Stomach (tissue), 19 donors: ENCODE data around the gene TMX2. TPM values are rescaled to one million over a fixed set of nuclear protein-coding genes. Genes with fewer than 3 reads are reported as not detected.

Experiments
- DNase-seq, 2 donors: peaks; one replicate each; pipeline versions ENCODE4 v3.0.0 to v3.0.0-alpha.2; 2013 to 2019
- H3K27ac ChIP-seq, 5 donors: fragments of 200-600 bp in 4 of 5; sonication (generic) in 4 of 5; one replicate each; pipeline ENCODE4 v1.5.1; 2013 to 2019; ENCODE audit warnings: mild to moderate bottlenecking in 1 of 5, moderate library complexity in 1 of 5
- H3K27me3 ChIP-seq, 3 donors: fragments of 200-600 bp; sonication (generic); one replicate each; pipeline ENCODE4 v1.5.1; 2017 to 2019; ENCODE audit warnings: mixed run types in 1 of 3
- H3K36me3 ChIP-seq, 4 donors: fragments of 200-600 bp; sonication (generic); 1 replicate in 3 of 4; 2 replicates in 1 of 4; pipeline ENCODE4 v1.5.1; 2016 to 2019
- H3K4me1 ChIP-seq, 4 donors: fragments of 200-600 bp; sonication (generic); one replicate each; pipeline ENCODE4 v1.5.1; 2016 to 2019
- H3K4me3 ChIP-seq, 4 donors: fragments of 200-600 bp; sonication (generic) in 3 of 4; one replicate each; pipeline ENCODE4 v1.5.1; 2016 to 2019; ENCODE audit warnings: mild to moderate bottlenecking in 1 of 4
- H3K9me3 ChIP-seq, 4 donors: fragments of 200-600 bp; sonication (generic); one replicate each; pipeline ENCODE4 v1.5.1; 2016 to 2019
- CTCF ChIP-seq, 7 experiments: fragments of 450-650 bp in 4 of 7; fragments of 200-600 bp in 3 of 7; sonication (generic) in 3 of 7; IDR thresholded peaks; one replicate each; pipeline ENCODE4 v1.5.1; 2016 to 2019; ENCODE audit warnings: antibody characterized with exemption in 7 of 7, control low read depth in 2 of 7, mild to moderate bottlenecking in 1 of 7
- EP300 ChIP-seq: sonication (generic); formaldehyde crosslinking; IDR thresholded peaks from one replicate; pipeline ENCODE4 v1.6.1; 2017; ENCODE audit warnings: antibody characterized with exemption
- POLR2A ChIP-seq, 4 donors: fragments of 450-650 bp; IDR thresholded peaks; one replicate each; pipeline ENCODE4 v1.6.1; 2016; ENCODE audit warnings: antibody characterized with exemption in 4 of 4, control low read depth in 2 of 4, mild to moderate bottlenecking in 1 of 4, moderate library complexity in 1 of 4
- POLR2AphosphoS5 ChIP-seq, 3 donors: sonication (generic); formaldehyde crosslinking; IDR thresholded peaks; one replicate each; pipeline ENCODE4 v1.6.1; 2016; ENCODE audit warnings: antibody characterized with exemption in 3 of 3
- WGBS, 5 donors: extraction: QIAGEN DNeasy Blood & Tissue Kit in 3 of 5; methylation state at CpG; one replicate each; pipeline versions ENCODE4 v1.1.5 to v1.1.7; 2013 to 2018; 5-methylcytosine and 5-hydroxymethylcytosine counted together
- intact Hi-C: fragments of 100-400 bp; cut with DNase I; formaldehyde crosslinking; loops from one replicate; pipeline ENCODE4 v1.15.1; 2023; ENCODE audit warnings: low total_unique reads
- long read RNA-seq, 10 donors: transcript quantifications; one replicate each; lab custom pipeline, GENCODE V29; 2026
- polyA plus RNA-seq, 3 donors: library from polyadenylated mRNA; stranded (reverse); fragments of 200-250 nt; gene quantifications; one replicate each; pipeline ENCODE4 v1.2.3, GENCODE V29; 2013
- total RNA-seq, 5 donors: library from RNA; depleted of rRNA; stranded (reverse); fragments of >200 nt; gene quantifications; one replicate each; pipeline versions ENCODE4 v1.1.0 to v1.2.3, GENCODE V29; 2014 to 2016
- donor health status: healthy with polysubstance abuse.
- donor health status: Bipolar disorder and iron deficiency.
- donor health status: healthy.

The TMX2 gene
- total RNA-seq = 10 to 100 TPM; 20.1 to 72.3 (median 38.1) TPM
- polyA plus RNA-seq = 10 to 100 TPM; 34.5 to 57.6 (median 35.2) TPM
- long read RNA-seq, donor 1, transcript TMX2-201 (8 exons, 1,631 nt) = major isoform, 9 of 12 reads
- long read RNA-seq, donor 1, partial matches to known transcripts = 0 of 12 reads
- long read RNA-seq, donor 1, other reads (novel, unspliced or antisense) = 0 of 12 reads
- long read RNA-seq, donor 2, transcript TMX2-201 (8 exons, 1,631 nt) = major isoform, 9 of 11 reads
- long read RNA-seq, donor 2, partial matches to known transcripts = 0 of 11 reads
- long read RNA-seq, donor 2, other reads (novel, unspliced or antisense) = 0 of 11 reads
- long read RNA-seq, donor 3, transcript TMX2-201 (8 exons, 1,631 nt) = major isoform, 6 of 9 reads
- long read RNA-seq, donor 3, partial matches to known transcripts = 0 of 9 reads
- long read RNA-seq, donor 3, other reads (novel, unspliced or antisense) = 0 of 9 reads
- long read RNA-seq, donor 4, partial matches to known transcripts = 0 of 2 reads
- long read RNA-seq, donor 4, other reads (novel, unspliced or antisense) = 0 of 2 reads
- long read RNA-seq, donor 5, transcript TMX2-201 (8 exons, 1,631 nt) = major isoform, 11 of 13 reads
- long read RNA-seq, donor 5, partial matches to known transcripts = 0 of 13 reads
- long read RNA-seq, donor 5, other reads (novel, unspliced or antisense) = 0 of 13 reads
- long read RNA-seq, donor 6, transcript TMX2-202 (7 exons, 1,521 nt) = minor isoform, 5 of 134 reads
- long read RNA-seq, donor 6, transcript TMX2-201 (8 exons, 1,631 nt) = major isoform, 35 of 134 reads
- long read RNA-seq, donor 6, partial matches to known transcripts = 90 of 134 reads
- long read RNA-seq, donor 6, other reads (novel, unspliced or antisense) = 0 of 134 reads
- long read RNA-seq, donor 7, transcript TMX2-201 (8 exons, 1,631 nt) = major isoform, 9 of 17 reads
- long read RNA-seq, donor 7, partial matches to known transcripts = 0 of 17 reads
- long read RNA-seq, donor 7, other reads (novel, unspliced or antisense) = 0 of 17 reads
- long read RNA-seq, donor 8, transcript TMX2-201 (8 exons, 1,631 nt) = major isoform, 9 of 28 reads
- long read RNA-seq, donor 8, partial matches to known transcripts = 13 of 28 reads
- long read RNA-seq, donor 8, other reads (novel, unspliced or antisense) = 0 of 28 reads
- long read RNA-seq, donor 9, transcript TMX2-201 (8 exons, 1,631 nt) = major isoform, 7 of 14 reads
- long read RNA-seq, donor 9, partial matches to known transcripts = 0 of 14 reads
- long read RNA-seq, donor 9, other reads (novel, unspliced or antisense) = 0 of 14 reads
- long read RNA-seq, donor 10, transcript TMX2-201 (8 exons, 1,631 nt) = major isoform, 7 of 11 reads
- long read RNA-seq, donor 10, partial matches to known transcripts = 0 of 11 reads
- long read RNA-seq, donor 10, other reads (novel, unspliced or antisense) = 0 of 11 reads

GRCh38 chr11:57712256-57713150, at the start of gene TMX2:
Gene TMX2, plus strand, starts transcription at chr11:57712593. Its CDS starts 26 bp downstream, at chr11:57712619.
- intact Hi-C loops = no loop called here
- Histone ChIP-seq H3K27me3 (no peaks in the 10 kb centered on the region), H3K4me3 (peak within 1 kb of the TSS; percentile 90 to 100 (median 97)), H3K9me3 (no peaks in the 10 kb centered on the region), H3K4me1 (peaks cover 17 to 54% (median 47%) of the 10 kb centered on the region in 4 donors), H3K36me3 (peaks cover 0 to 14% (median 6%) of the 10 kb centered on the region in 4 donors), H3K27ac (peak within 1 kb of the TSS; percentile 91 to 94 (median 93))
- 0 to 1% (median 1%) methylated on average over 50 to 53 of the region's 53 CpGs for WGBS, 5 donors
- TF ChIP-seq POLR2AphosphoS5 (IDR thresholded peaks at IDR 0.05) = peak; percentile 40 to 83 (median 70)
- no peak for TF ChIP-seq EP300
- peak; percentile 93 to 99 for DNase-seq

GRCh38 chr11:57662893-57663292, 49.5 kb upstream of the TMX2 start:
- TF ChIP-seq POLR2AphosphoS5 (IDR thresholded peaks at IDR 0.05) (no peak), EP300 (no peak), CTCF (IDR thresholded peaks at IDR 0.05) (no peak), POLR2A (IDR thresholded peaks at IDR 0.05) (no peak)
- no peaks in the 10 kb centered on the region for H3K27me3 ChIP-seq
- intact Hi-C loops = no loop called here
- H3K4me1 ChIP-seq = peaks cover 7 to 42% (median 33%) of the 10 kb centered on the region in 4 donors
- 61 to 71% (median 69%) methylated on average over 4 of the region's 4 CpGs for WGBS, 5 donors
- H3K36me3 ChIP-seq = peaks cover 27 to 43% (median 42%) of the 10 kb centered on the region in 4 donors
- H3K27ac ChIP-seq = no peak overlapping the region
- no peaks in the 10 kb centered on the region for H3K9me3 ChIP-seq
- DNase-seq = no peak
- H3K4me3 ChIP-seq = no peak overlapping the region

- H3K9me3 ChIP-seq = no peaks in the 10 kb centered on the region
- H3K4me1 ChIP-seq = peaks cover 3 to 33% (median 26%) of the 10 kb centered on the region in 4 donors
- no peaks in the 10 kb centered on the region for H3K27me3 ChIP-seq
- H3K4me3 ChIP-seq = no peak overlapping the region
- no peak overlapping the region for H3K27ac ChIP-seq
- DNase-seq = no peak
- TF ChIP-seq POLR2AphosphoS5 (IDR thresholded peaks at IDR 0.05) = no peak
- peaks cover 27 to 42% (median 41%) of the 10 kb centered on the region in 4 donors for H3K36me3 ChIP-seq
- intact Hi-C loops = no loop called here
- WGBS, 5 donors = 78 to 86% (median 81%) methylated on average over 9 of the region's 9 CpGs
Observed at GRCh38 chr11:57663975-57664374, 48.4 kb upstream of the TMX2 start.

GRCh38 chr11:57667117-57667735, 45.2 kb upstream of the TMX2 start:
- WGBS, 5 donors = 0 to 1% (median 0%) methylated on average over 29 of the region's 29 CpGs
- H3K4me3 ChIP-seq = peak overlapping the region; percentile 67 to 97 (median 80)
- TF ChIP-seq CTCF (IDR thresholded peaks at IDR 0.05) = no peak
- no peak for TF ChIP-seq EP300
- TF ChIP-seq POLR2AphosphoS5 (IDR thresholded peaks at IDR 0.05) = peak in 2 of 3 donors; percentile 16 to 20
- TF ChIP-seq POLR2A (IDR thresholded peaks at IDR 0.05) = peak in 1 of 4 donors; percentile 27
- no peaks in the 10 kb centered on the region for H3K9me3 ChIP-seq
- DNase-seq = peak; percentile 97 to 99
- H3K27me3 ChIP-seq = no peaks in the 10 kb centered on the region
- intact Hi-C loops = no loop called here
- H3K36me3 ChIP-seq = peaks cover 5 to 17% (median 15%) of the 10 kb centered on the region in 4 donors
- peaks cover 17 to 45% (median 37%) of the 10 kb centered on the region in 4 donors for H3K4me1 ChIP-seq
- peak overlapping the region; percentile 90 to 99 (median 98) for H3K27ac ChIP-seq
